NCI-H460 (cell line): Measurements from ENCODE around the gene ANKRD22. TPM values are rescaled to one million over a fixed set of nuclear protein-coding genes. Genes with fewer than 3 reads are reported as not detected.
A peak's percentile ranks its signal among the peaks of the same experiment; 100 is the strongest.

Experiments
- DNase-seq: peaks from one replicate; pipeline ENCODE4 v3.0.0-alpha.2; 2016; ENCODE audit warnings: low read depth; ENCODE audit errors: extremely low read depth
- total RNA-seq: library from RNA; depleted of rRNA; stranded (reverse); fragments of >200 nt; shearing (Covaris generic); gene quantifications from 2 replicates; pipeline ENCODE4 v1.2.3, GENCODE V29; 2014

The ANKRD22 gene
- total RNA-seq, 1 experiment from 2014 or later, result 0.17 TPM

GRCh38 chr10:88879534-88880281, 28.1 kb upstream of the ANKRD22 start, which contains the start of gene STAMBPL1:
TSS of gene STAMBPL1 (plus strand) at chr10:88880245. CDS start at chr10:88901709, 21,464 bp downstream.
- no peak for DNase-seq

DNA sequence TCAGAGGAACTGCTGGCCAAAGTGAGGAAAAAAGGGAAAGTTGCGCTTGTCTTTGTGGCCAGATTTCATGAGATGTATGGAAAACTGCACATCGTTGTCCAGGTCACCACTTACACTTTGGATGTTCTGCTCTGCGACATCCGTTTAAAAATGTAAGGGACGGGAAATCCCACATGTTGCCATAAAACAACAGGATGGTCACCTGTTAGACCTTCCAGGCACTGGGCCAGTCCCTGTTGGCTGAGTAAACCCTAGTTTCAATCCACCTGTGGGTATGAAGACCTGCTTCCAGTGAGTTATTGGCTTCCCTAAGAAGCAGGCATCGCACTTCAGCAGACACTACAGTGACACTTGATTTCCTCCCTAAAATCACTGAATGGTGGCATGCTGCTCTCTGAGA, 25.7 kb upstream of the ANKRD22 start:
- DNase-seq, result no peak

DNA sequence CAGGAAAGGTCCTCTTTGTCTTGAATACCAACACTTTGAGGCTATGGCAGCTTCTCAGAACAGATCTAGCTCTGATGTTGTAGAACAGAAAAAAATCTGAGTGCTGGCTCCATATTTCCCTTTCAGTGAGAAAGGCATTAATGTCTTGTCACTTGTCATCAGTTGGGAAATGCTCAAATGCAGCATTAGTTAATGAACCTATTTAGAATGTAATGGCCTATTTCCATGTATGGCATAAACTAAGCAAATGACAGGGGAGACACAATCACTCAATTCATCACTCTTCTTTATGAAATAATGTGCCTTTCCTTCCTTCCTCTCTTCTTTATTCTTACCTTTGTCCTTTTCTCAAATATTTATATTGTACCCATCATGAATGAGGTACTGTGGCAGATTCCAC, 23.4 kb upstream of the ANKRD22 start:
- DNase-seq, result no peak

DNA sequence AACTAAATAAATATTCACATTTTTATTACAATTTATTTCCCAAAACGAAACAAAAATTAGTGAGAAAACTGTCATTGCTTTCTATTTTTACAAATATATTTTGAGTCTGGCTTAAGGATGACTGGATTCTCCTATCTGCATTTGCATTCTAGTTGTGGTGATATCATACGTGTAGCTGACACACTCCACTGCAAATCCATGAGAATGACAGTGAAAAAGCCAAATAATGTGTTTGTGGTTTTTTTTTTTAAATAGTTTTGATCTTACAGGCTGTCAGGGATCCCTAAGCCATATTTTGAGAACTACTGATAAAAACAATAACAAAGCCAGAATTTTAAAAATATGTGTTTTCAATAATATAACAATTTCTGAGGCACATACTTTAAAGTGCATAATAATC, 22.6 kb upstream of the ANKRD22 start:
- no peak for DNase-seq

DNA sequence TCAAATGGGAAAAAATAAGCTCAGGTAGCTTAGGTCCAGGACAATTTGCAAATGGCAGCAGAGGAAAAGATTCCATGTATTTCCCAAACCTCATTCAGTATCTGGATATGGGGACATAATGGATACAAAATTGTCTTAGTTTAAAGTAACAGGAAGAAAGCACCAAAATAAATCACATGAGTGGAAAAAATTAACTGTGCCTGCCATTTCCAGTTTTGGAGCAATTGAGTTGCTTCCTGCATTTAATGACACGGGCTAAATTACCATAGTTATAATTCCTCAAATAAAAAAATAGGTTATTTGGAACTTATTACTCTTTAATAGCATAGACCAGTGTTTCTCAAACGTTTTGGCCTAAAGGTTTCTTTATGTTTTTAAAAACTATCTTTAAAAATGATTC, 22.1 kb upstream of the ANKRD22 start:
- no peak for DNase-seq

DNA sequence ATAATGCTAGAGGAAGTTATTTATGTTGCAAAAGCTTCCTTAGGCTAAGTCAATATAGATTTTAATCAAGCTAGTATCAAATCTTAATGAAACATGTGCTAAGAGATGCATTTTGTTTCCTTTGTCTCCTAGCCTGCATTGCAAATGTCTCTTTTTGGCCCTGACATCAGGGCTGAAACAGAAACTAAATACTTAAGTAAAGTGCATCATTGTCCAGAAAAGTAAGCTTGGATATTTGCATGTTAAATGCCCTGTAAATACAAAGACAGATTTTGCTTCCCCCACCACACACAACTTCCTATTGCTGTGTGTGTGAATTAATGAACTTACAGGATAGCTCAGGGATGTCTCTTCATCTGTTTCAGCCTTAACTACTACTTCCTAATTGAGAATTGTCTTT, 18.4 kb upstream of the ANKRD22 start:
- no peak for DNase-seq

- DNase-seq, result no peak
These were observed 14.8 kb upstream of the ANKRD22 start for GRCh38 chr10:88866454-88866853.

DNA sequence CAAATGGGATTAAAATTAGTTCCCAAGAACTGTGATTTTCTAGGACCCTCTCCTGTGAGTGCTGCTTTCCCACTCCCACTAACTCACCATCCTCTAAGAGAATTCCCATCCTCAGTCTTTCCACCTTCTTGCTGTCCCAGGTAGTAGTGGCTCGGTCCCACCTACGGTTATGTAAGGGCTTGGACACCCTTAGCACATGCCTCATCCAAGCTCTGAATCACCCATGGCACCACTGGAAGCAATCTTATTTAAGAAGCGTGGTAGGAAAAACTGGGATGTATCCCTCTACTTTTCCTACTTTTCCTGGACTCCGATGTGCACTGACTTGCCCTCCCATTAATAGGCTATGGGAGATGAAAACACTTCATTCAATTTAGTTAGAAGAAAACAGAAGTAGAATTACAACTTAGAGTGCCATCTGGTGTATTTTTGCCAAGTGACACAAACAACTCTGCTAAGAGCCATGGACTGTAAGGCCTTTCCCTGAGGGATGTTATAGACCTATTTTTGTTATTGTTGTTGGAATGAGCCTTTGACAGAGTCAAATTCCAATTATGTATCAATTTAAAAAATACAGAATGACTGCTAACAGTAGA, 13.7 kb upstream of the ANKRD22 start:
- DNase-seq, result no peak

GRCh38 chr10:88861036-88861435, 9.4 kb upstream of the ANKRD22 start:
- DNase-seq, result no peak

DNA sequence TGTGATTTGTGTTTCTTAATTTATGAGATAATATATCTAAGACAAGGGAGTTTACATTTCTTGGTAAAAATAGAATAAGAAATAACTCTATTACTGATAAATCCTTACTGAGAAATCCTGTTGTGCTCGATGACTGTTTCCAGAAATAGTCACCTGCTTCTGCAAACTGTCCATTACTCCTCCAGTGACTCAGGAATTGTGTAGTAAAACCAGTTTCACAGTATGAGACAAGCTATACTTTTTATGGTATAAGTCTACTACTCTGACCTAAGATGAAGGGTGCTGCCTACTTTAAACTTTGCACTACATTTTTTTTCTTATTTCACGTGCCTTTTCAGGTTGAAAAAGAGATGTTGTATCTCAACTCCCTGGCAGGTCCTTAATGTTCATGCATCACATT, 6.8 kb upstream of the ANKRD22 start:
- no peak for DNase-seq

- DNase-seq, result no peak
These were observed 6.2 kb upstream of the ANKRD22 start for GRCh38 chr10:88857831-88858230.

- DNase-seq, result no peak
These were observed 3.0 kb upstream of the ANKRD22 start for GRCh38 chr10:88854684-88855083.

DNA sequence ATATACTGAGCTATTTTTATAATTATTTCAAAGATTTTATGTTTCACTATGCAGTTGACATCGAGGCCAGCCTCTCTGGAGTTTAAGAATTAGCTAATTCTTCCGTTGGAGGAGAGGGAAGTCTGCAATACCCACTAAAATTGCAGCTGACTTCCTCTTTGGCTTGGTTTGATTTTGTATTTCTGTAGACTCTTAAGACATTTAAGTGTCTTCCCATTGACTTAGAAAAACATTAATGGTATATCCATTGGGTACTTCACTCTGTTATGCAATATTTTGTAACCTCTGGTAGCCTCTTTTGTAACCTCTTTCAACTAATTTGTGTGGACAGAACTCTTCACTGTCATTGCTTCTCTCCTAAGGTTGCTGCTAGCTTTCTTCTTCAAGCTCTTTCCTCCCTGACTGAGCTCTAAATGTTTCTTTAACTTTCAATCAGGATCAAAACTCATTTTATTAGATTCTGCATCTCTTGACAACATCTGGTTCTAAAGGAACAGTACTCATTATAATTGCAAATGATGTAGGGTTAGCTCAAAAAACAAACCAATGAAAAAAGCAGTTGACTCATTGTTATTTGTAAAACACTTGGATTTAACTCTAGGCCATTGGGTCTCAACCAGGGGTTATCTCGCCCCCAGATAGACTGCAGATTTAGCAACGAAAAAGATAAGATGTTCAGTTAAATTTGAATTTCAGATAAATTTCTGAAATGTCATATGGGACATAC, 1.7 kb upstream of the ANKRD22 start:
- no peak for DNase-seq

DNA sequence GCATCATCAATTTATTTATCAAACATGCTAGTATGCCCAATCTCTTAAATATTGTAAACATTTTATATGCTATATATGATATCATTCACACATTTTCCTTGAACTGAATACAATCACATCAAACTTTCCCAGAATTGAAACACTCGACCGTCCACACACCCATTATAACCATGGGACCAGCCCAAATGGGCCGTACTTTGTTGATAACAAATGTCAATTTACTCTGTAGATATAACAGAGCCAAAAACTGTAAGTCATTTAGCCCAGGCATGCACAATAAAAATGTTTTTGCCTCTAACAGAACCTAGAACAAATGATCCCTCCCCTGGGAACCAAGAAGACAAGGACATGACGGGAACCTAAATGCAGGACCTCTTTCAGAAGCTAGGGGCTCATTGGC, 683 bp upstream of the ANKRD22 start:
- DNase-seq, result no peak

DNA sequence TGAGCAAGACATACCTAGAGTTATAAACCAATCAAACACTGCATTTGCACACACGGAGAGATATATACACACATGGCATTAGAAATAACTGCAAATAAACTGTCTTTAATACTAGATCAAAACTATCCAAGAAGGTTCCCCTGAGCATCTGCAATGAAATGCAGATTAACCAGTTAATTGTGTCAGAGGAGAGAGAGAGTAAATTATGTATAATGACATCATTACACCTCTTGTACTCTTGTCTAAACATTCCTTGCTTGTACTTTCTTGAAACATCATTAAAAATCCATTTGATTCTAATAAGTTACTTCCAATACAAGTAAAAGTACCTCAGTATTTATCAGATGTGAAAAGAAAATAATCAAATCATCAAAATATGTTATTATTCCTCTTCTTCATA, 932 bp downstream of the ANKRD22 start:
- DNase-seq, result no peak

GRCh38 chr10:88849234-88849633, 2.4 kb downstream of the ANKRD22 start:
- DNase-seq, result no peak

GRCh38 chr10:88848499-88848898, 3.1 kb downstream of the ANKRD22 start:
- peak; percentile 15 for DNase-seq

- no peak for DNase-seq
These were observed 8.5 kb downstream of the ANKRD22 start for GRCh38 chr10:88843171-88843570.

DNA sequence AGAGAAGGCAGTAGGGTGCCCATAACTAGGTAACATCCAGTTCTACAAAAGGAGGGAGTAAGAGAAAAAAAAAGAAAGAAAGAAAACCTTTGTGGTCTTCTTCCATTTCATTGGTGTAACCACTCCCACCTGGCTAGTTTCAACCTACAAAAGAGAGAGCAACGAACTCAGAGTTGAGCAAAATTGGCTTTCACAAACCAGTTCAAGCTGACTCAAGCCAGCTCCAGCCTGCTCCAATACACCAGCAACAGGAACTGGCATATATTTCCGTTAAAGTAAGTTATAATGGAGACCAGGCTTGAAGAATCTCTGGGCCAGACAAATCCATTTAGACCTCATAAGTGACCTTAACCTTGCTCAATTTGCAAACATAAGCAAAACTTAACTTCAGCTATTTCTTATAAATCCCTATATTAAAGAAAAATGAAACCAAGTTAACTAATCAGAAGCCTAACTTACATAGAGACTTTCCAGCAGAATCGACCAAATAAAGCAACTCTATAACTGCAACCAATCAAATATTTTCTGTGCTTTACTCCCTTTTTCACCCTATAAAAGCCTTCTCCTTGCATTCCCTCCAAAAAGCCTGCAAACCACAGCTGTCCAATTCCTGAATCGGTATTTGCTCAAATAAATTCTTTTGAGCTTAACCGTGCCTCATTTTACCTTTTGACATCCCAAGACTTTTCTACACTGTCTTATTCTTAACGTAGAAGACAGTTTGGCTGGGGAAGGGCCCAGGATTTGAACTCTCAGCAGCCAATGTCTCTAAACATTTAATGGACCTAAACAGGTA, 10.1 kb downstream of the ANKRD22 start:
- no peak for DNase-seq

DNA sequence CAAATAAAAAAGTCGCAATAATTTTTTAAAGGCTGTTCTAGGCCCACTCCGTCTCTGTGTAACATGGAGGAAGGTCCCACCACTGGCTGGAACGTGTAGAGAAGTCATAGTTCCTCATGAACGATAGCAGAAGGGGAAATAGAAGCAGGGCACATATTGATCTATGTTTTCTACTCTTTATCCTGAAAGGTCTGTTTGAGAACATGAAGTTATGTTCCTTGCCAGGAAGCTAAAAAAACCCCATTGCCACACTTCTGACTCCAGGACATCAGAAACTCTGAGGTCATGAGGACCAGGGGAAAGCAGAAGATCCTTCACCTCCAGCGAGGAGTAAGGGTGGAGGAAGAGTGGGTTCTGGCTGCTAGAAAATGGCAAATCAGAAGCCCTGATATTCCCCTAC, 10.8 kb downstream of the ANKRD22 start:
- no peak for DNase-seq

DNA sequence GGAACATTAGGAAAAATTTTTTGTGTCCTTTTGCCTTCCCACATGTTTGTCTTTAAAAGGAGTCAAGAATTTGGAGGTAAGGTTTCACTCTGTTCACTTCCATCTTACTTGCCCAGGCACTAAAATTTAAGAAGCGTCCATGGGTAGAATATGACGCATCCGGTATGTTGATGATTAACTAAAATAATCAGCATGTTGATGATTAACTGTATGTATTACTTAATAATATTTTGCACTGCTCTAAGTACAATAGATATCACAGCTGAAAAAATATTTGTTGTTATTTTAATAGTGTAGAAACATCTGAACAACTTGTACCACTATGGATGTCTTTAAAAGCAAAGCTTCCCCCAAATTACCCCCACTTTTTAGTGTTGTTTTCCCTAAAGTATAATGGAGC, 11.5 kb downstream of the ANKRD22 start:
- DNase-seq, result no peak
